Measurements from ENCODE around the gene MTSS2. TPM values are rescaled to one million over a fixed set of nuclear protein-coding genes. Genes with fewer than 3 reads are reported as not detected.

MTSS2 gene
- total and polyA plus RNA-seq, 2 of the 4 experiments (the other 2 are of a cell fraction) = 9.1 to 86.2 TPM

DNA sequence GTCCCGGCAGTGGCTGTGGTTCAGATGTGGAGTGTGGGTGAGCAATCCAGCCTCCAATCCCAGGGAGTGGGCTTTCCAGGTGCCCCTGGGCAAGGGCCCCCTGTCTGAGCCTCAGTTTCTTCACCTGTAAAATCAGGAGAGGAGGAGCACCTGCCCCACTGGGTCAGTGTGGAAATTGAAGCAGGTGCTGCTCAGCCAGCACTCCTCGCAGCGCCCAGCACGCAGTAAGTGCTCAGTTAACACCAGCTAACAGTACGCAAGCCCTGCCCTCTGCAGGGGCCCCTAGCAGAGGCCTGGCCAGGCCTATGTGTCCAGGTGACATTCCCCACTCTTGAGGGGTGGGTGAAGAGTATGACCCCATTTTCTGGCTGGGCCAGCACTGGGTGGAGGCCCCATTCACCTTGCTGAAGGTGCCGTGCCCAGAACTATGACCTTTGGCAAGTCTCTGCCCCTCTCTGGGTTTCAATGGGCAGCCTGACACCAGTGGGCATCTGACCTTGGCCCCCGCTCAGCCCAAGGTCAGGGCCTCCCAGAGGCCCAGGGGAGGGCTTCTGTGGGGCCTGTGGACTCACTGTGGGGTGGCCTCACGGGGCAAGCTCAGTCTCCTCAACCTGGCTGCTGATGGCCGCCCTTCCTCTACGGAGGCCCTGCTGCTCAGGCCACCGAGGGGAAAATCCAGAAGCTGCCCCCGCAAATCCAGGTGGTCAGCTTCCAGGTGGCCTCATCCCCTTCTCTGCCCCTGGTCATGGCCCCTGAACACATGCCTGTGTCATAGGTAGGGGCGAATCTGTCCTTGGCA, 2.5 kb downstream of the MTSS2 start:
- Histone ChIP-seq H3K79me1 (ENCODE audit: low read depth in 1 of 2, low read length in 2 of 2) (peaks cover 8 to 71% of the 10 kb centered on the region in 2 experiments), H3K4ac (ENCODE audit: low read depth, low read length) (peak overlapping the region; percentile 2), H2AK9ac (replicated peaks; ENCODE audit: low read depth, low read length, poor library complexity) (peak overlapping the region; percentile 7), H3K9me1 (ENCODE audit: insufficient read depth, low read length) (peaks cover 20% of the 10 kb centered on the region), H3K9me3 (ENCODE audit: control insufficient read depth, insufficient read depth, low read length) (no peaks in the 10 kb centered on the region), H4K8ac (ENCODE audit: low read depth in 2 of 2, low read length in 2 of 2) (no peak overlapping the region; a peak in 1 of 4 replicates), H4K91ac (ENCODE audit: insufficient read depth, low read depth, low read length) (no peak overlapping the region), H3K14ac (replicated peaks; ENCODE audit: low read depth, low read length) (peak overlapping the region; percentile 14; the same call in 1 of the 2 replicates), H3K18ac (ENCODE audit: low read depth, low read length) (no peak overlapping the region), H3K4me1 (ENCODE audit: control insufficient read depth, insufficient read depth, low read length) (peaks cover 53% of the 10 kb centered on the region), H2BK120ac (ENCODE audit: low read depth, low read length) (no peak overlapping the region), H3K56ac (ENCODE audit: extremely low read depth, insufficient read depth, low read length) (no peak overlapping the region), H3K9ac (ENCODE audit: low read depth, low read length) (peak overlapping the region; percentile 64), H3K27me3 (ENCODE audit: control insufficient read depth, insufficient read depth, low read length) (no peaks in the 10 kb centered on the region), H2BK5ac (ENCODE audit: low read depth, low read length, poor library complexity, severe bottlenecking) (no peak overlapping the region), H3K4me3 (ENCODE audit: insufficient read depth, low read depth, low read length) (peak overlapping the region; percentile 90; the same call in 1 of the 2 replicates), H4K20me1 (ENCODE audit: insufficient read depth, low read length) (peaks cover 64% of the 10 kb centered on the region), H2BK15ac (ENCODE audit: low read depth, low read length) (no peak overlapping the region; the same call in 2 of the 3 replicates), H2AFZ (replicated peaks; ENCODE audit: low read length, poor library complexity) (no peak overlapping the region), H4K5ac (ENCODE audit: low read depth, low read length) (no peak overlapping the region), H2AK5ac (ENCODE audit: low read depth, low read length) (peak overlapping the region; percentile 6; the same call in 1 of the 2 replicates), H3K4me2 (ENCODE audit: low read depth, low read length) (peak overlapping the region; percentile 78), H3K27ac (ENCODE audit: insufficient read depth, low read length) (peak overlapping the region; percentile 16; the same call in 1 of the 2 replicates), H2BK20ac (ENCODE audit: low read depth, low read length) (no peak overlapping the region), H3K23ac (ENCODE audit: low read depth, low read length) (peak overlapping the region; percentile 45), H3K36me3 (ENCODE audit: control insufficient read depth, insufficient read depth, low read length) (peaks cover 34% of the 10 kb centered on the region)
- DNase-seq (no peak), ATAC-seq (ENCODE audit: low read depth) (no peak)
- TF ChIP-seq MAZ (IDR thresholded peaks at IDR 0.05; ENCODE audit: borderline replicate concordance, low read depth, low read length) (no peak), SMC3 (IDR thresholded peaks at IDR 0.05; ENCODE audit: low read depth, low read length) (no peak)
- TF ChIP-seq, protein P1, sequence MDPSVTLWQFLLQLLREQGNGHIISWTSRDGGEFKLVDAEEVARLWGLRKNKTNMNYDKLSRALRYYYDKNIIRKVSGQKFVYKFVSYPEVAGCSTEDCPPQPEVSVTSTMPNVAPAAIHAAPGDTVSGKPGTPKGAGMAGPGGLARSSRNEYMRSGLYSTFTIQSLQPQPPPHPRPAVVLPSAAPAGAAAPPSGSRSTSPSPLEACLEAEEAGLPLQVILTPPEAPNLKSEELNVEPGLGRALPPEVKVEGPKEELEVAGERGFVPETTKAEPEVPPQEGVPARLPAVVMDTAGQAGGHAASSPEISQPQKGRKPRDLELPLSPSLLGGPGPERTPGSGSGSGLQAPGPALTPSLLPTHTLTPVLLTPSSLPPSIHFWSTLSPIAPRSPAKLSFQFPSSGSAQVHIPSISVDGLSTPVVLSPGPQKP (IDR thresholded peaks at IDR 0.05; ENCODE audit: borderline replicate concordance, low read depth, low read length) = no peak
- no TSS peak for BruUV-seq (replicated peaks)
- dilution Hi-C loops (cut with HindIII; ENCODE audit: low sequenced_read_pairs, unreplicated experiment) = no loop called here
- intact Hi-C loops (cut with micrococcal nuclease) = no loop called here
- in situ Hi-C loops (cut with MboI; ENCODE audit: low sequenced_read_pairs) = loop anchor here (5.0 to 25.0 kb wide), 2 partner anchors 84 to 679 kb away; partner anchors contain the start of gene CALB2
- POLR2A ChIA-PET (ENCODE audit: unreplicated experiment) = no interaction called here
- CTCF ChIA-PET = interaction anchor here (1.1 kb wide), 1 partner anchor 88 kb away, joined by 3 read pairs; no protein-coding TSS in a partner anchor
- 84% methylated on average over 6 of the region's 13 CpGs; no CpG with 5 or more reads in 1 of the 2 experiments for WGBS, 2 experiments (ENCODE audit: extremely low coverage in 2 of 2, insufficient read length in 1 of 2)

Data from IMR-90 (cell line).